GM19043 (cell line): ENCODE data around the gene ICAM5.
A peak's percentile ranks its signal among the peaks of the same experiment; 100 is the strongest.
"Not testable (repeated sequence)": the region's sequence is repeated elsewhere in the genome, so short reads cannot be mapped to it uniquely, and the experiment has no call there.

Experiments
- ATAC-seq: cut with Tn5 transposase; IDR thresholded peaks from one replicate; pipeline ENCODE4 v1.9.1; 2021; ENCODE audit warnings: low read depth; ENCODE audit not compliant: unreplicated experiment

Gene ICAM5

GRCh38 chr19:10270180-10270615 is 19.6 kb upstream of the ICAM5 start:
- no peak for ATAC-seq

DNA sequence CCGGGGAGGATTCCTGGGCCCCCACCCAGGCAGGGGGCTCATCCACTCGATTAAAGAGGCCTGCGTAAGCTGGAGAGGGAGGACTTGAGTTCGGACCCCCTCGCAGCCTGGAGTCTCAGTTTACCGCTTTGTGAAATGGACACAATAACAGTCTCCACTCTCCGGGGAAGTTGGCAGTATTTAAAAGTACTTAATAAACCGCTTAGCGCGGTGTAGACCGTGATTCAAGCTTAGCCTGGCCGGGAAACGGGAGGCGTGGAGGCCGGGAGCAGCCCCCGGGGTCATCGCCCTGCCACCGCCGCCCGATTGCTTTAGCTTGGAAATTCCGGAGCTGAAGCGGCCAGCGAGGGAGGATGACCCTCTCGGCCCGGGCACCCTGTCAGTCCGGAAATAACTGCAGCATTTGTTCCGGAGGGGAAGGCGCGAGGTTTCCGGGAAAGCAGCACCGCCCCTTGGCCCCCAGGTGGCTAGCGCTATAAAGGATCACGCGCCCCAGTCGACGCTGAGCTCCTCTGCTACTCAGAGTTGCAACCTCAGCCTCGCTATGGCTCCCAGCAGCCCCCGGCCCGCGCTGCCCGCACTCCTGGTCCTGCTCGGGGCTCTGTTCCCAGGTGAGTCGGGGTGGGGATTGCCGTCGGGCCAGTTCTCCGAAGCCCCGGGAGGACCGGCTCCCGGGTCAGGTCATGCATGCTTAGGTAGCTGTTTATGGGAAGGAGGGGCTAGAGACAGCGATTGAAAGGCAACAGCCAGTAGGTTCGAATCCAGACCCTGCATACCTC is 18.9 kb upstream of the ICAM5 start, which contains the start of gene ICAM1:
Gene ICAM1 (plus strand): TSS at position 505 of the 779 bp plus-strand sequence. CDS start 40 bp downstream, at position 545.
- peak; percentile 44 for ATAC-seq

GRCh38 chr19:10271543-10272086 is 18.1 kb upstream of the ICAM5 start:
- no peak for ATAC-seq

GRCh38 chr19:10274589-10274988 is 15.2 kb upstream of the ICAM5 start:
- no peak for ATAC-seq

DNA sequence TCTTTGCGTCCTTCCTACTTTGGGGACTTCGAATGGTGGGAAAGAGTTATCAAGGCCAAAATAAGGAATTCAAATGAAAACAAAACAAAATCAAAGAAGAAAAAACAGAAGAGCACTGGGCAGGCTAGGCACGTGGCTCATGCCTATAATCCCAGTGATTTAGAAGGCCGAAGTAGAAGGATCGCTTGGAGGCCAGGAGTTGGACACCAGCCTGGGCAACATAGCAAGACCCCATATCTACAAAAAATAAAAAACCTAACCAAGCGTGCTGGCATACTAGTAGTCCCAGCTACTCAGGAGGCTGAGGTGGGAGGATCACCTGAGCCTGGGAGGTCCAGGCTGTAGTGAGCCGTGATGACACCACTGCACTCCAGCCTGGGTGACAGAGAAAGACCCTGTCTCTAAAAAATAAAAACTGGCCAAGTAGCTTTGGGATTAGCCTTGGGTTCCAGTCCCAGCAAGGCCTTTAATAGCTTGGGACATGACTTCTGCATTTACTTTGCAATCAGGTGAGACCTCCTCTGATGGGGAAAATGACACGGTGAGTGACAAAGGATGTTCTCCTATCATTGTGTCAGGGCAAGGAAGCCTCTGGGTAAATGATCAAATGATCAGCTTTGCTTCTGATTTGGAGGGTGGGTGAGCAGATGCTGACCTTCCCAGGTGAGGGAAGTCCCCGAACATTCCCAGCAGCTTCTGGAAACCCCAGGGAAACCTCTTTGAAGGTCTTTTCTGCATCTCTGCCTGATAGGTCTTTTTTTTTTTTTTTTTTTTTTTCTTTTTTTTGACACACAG is 11.8 kb upstream of the ICAM5 start:
- ATAC-seq, result no peak

GRCh38 chr19:10278935-10279334 is 10.8 kb upstream of the ICAM5 start:
- no peak for ATAC-seq

DNA sequence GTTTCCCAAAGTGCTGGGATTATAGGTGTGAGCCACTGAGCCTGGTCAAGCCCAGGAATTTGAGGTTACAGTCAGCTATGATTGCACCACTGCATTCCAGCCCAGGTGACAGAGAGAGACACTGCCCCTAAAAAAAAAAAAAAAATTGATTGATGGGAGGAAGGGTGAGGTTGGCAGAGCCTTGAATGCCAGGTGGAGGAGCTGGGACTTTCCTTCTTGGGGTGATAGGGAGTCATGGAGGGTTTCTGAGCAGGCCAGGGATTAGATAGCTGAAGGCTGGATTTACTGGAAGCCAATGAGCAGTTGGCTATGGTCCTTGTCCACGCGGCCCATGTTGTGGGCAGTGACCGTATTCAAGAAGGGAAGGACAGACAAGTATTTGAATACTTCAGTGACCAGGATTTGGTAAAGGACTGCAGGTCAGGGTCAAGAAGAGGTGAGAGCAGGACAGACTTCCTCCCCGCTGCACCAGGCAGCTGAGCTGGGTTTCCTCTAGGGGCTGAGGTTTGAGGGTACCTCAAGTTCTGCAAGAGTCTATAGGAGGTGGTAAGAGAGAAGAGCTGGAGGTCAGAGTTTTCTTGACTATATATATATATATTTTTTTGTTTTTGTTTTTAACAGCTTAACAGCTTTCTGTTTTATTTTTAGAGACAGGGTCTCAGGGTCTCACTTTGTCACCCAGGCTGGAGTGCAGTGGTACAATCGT is 9.9 kb upstream of the ICAM5 start:
- no peak for ATAC-seq

GRCh38 chr19:10282043-10282442 is 7.7 kb upstream of the ICAM5 start:
- ATAC-seq, result not testable (repeated sequence)

DNA sequence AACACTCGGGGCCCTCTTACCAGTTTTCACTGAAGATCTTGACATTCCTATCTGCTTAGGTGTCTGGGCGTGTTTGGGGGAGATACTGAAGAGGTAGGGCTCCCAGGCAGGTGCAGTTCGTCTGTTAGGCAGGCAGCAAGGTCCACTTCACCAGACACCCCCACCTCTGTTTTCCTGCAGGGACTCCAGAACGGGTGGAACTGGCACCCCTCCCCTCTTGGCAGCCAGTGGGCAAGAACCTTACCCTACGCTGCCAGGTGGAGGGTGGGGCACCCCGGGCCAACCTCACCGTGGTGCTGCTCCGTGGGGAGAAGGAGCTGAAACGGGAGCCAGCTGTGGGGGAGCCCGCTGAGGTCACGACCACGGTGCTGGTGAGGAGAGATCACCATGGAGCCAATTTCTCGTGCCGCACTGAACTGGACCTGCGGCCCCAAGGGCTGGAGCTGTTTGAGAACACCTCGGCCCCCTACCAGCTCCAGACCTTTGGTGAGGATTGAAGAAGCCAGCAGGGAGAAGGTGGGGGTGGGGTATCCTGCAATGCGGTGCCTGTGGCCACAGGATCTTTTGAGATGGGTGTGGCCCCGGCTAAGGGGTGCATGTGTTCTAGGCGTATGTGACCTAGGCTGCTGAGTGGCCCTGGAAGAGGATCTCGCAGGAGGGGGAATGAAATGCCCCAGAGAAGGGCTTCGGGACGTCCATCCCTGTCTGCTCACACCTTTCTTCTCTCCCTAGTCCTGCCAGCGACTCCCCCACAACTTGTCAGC is 6.3 kb upstream of the ICAM5 start:
- ATAC-seq, result no peak

GRCh38 chr19:10284065-10284959 is 5.4 kb upstream of the ICAM5 start:
- ATAC-seq, result no peak

DNA sequence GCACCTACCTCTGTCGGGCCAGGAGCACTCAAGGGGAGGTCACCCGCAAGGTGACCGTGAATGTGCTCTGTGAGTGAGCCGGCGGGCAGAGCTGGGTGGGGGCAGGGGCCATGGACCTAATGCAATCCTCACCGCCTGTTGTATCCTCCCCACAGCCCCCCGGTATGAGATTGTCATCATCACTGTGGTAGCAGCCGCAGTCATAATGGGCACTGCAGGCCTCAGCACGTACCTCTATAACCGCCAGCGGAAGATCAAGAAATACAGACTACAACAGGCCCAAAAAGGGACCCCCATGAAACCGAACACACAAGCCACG is 4.8 kb upstream of the ICAM5 start:
- ATAC-seq, result no peak

GRCh38 chr19:10285393-10285792 is 4.4 kb upstream of the ICAM5 start:
- no peak for ATAC-seq

DNA sequence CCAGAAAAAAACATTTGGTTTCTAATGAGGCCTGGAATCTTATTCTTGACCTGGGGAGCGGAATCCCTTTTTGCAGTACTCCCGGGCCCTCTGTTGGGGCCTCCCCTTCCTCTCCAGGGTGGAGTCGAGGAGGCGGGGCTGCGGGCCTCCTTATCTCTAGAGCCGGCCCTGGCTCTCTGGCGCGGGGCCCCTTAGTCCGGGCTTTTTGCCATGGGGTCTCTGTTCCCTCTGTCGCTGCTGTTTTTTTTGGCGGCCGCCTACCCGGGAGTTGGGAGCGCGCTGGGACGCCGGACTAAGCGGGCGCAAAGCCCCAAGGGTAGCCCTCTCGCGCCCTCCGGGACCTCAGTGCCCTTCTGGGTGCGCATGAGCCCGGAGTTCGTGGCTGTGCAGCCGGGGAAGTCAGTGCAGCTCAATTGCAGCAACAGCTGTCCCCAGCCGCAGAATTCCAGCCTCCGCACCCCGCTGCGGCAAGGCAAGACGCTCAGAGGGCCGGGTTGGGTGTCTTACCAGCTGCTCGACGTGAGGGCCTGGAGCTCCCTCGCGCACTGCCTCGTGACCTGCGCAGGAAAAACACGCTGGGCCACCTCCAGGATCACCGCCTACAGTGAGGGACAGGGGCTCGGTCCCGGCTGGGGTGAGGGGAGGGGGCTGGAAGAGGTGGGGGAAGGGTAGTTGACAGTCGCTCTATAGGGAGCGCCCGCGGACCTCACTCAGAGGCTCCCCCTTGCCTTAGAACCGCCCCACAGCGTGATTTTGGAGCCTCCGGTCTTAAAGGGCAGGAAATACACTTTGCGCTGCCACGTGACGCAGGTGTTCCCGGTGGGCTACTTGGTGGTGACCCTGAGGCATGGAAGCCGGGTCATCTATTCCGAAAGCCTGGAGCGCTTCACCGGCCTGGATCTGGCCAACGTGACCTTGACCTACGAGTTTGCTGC is 2.7 kb upstream of the ICAM5 start, which contains the start of gene ICAM4:
Gene ICAM4 (plus strand): TSS at position 153 of the 935 bp plus-strand sequence. CDS start 58 bp downstream, at position 211.
- ATAC-seq, result no peak

DNA sequence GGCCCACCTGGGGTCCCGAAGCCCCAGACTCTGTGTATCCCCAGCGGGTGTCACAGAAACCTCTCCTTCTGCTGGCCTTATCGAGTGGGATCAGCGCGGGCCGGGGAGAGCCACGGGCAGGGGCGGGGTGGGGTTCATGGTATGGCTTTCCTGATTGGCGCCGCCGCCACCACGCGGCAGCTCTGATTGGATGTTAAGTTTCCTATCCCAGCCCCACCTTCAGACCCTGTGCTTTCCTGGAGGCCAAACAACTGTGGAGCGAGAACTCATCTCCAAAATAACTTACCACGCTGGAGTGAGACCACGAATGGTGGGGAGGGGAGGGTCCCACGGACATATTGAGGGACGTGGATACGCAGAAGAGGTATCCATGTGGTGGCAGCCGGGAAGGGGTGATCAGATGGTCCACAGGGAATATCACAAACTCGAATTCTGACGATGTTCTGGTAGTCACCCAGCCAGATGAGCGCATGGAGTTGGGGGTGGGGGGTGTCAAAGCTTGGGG is 1.0 kb upstream of the ICAM5 start:
- no peak for ATAC-seq

- ATAC-seq, result no peak
Observed at GRCh38 chr19:10289167-10289835, 451 bp upstream of the ICAM5 start.

- ATAC-seq, result no peak
Observed at GRCh38 chr19:10290357-10290875, 664 bp downstream of the ICAM5 start.
